IPS DF 6.9 (cell line): ENCODE data around the gene INSM2.

ENCODE experiments used
- DNase-seq: peaks from one replicate; pipeline ENCODE4 v3.0.0-alpha.2; 2013; ENCODE audit warnings: low read depth, low spot score
- H3K27ac ChIP-seq: one replicate; pipeline ENCODE4 v1.5.1; 2013; ENCODE audit warnings: low read length, control low read depth
- H3K27me3 ChIP-seq: 2 replicates; pipeline ENCODE4 v1.6.1; 2013; ENCODE audit warnings: mild to moderate bottlenecking, low read length; ENCODE audit not compliant: control insufficient read depth, insufficient read depth
- H3K36me3 ChIP-seq: 2 replicates; pipeline ENCODE4 v1.6.1; 2013; ENCODE audit warnings: low read length; ENCODE audit not compliant: control insufficient read depth, insufficient read depth
- H3K4me1 ChIP-seq: 2 replicates; pipeline ENCODE4 v1.6.1; 2013; ENCODE audit warnings: low read length; ENCODE audit not compliant: control insufficient read depth, insufficient read depth
- H3K4me3 ChIP-seq: 2 replicates; pipeline ENCODE4 v1.5.1; 2013; ENCODE audit warnings: mild to moderate bottlenecking, low read length
- H3K9me3 ChIP-seq: 2 replicates; pipeline ENCODE4 v1.6.1; 2013; ENCODE audit warnings: low read length, inconsistent platforms; ENCODE audit not compliant: control insufficient read depth, insufficient read depth
- WGBS: extraction: QIAGEN DNeasy Blood & Tissue Kit; methylation state at CpG from one replicate; pipeline ENCODE4 v1.1.7; 2013; ENCODE audit warnings: mixed read lengths, missing lambda C conversion rate; ENCODE audit not compliant: insufficient read length, insufficient coverage; 5-methylcytosine and 5-hydroxymethylcytosine counted together

INSM2 gene

GRCh38 chr14:35578135-35578534 lies 44.2 kb downstream of the INSM2 start:
- Histone ChIP-seq H3K4me1 (no peaks in the 10 kb centered on the region), H3K27ac (no peak overlapping the region), H3K27me3 (no peaks in the 10 kb centered on the region), H3K36me3 (no peaks in the 10 kb centered on the region), H3K4me3 (no peak overlapping the region), H3K9me3 (no peaks in the 10 kb centered on the region)
- DNase-seq = no peak
- no CpG with 5 or more reads among the region's 2 CpGs for WGBS

GRCh38 chr14:35578639-35579038 lies 44.7 kb downstream of the INSM2 start:
- no peaks in the 10 kb centered on the region for H3K36me3 ChIP-seq
- no peaks in the 10 kb centered on the region for H3K27me3 ChIP-seq
- no peaks in the 10 kb centered on the region for H3K9me3 ChIP-seq
- H3K4me1 ChIP-seq = no peaks in the 10 kb centered on the region
- no peak overlapping the region for H3K4me3 ChIP-seq
- no peak for DNase-seq
- H3K27ac ChIP-seq = no peak overlapping the region
